IMR-90 (cell line): ENCODE measurements around the gene RNF32.

Source experiments
- RCOR1 ChIP-seq: IDR thresholded peaks from 2 replicates; pipeline ENCODE4 v1.6.1; 2012; ENCODE audit warnings: mild to moderate bottlenecking, low read length, improper control_type of control experiment; ENCODE audit not compliant: insufficient replicate concordance
- TF ChIP-seq, protein P1 (sequence below): conservative IDR thresholded peaks from 2 replicates; pipeline ENCODE4 v1.5.1; 2012; ENCODE audit warnings: mild to moderate bottlenecking, low read depth, low read length, improper control_type of control experiment

DNA sequence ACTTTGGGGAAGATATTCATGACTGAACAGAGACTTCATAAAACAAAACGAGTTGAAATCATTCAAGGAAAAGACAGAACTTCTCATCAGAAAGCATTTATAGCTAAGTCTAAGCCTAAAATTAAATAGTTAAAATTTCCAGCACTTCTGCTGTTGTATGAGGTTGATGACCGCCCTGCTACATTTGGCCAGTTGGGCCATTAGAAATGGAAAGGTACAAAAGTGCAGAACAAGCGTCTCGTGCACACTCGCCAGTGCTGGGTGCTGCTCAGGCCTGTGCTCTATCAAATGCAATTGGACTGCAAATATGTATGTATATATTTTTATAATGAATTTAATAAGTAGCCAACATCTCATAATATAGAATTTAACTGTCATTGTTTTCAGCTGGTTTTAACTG is 34.4 kb upstream of the RNF32 start:
- TF ChIP-seq RCOR1, result no peak
- TF ChIP-seq, protein P1, sequence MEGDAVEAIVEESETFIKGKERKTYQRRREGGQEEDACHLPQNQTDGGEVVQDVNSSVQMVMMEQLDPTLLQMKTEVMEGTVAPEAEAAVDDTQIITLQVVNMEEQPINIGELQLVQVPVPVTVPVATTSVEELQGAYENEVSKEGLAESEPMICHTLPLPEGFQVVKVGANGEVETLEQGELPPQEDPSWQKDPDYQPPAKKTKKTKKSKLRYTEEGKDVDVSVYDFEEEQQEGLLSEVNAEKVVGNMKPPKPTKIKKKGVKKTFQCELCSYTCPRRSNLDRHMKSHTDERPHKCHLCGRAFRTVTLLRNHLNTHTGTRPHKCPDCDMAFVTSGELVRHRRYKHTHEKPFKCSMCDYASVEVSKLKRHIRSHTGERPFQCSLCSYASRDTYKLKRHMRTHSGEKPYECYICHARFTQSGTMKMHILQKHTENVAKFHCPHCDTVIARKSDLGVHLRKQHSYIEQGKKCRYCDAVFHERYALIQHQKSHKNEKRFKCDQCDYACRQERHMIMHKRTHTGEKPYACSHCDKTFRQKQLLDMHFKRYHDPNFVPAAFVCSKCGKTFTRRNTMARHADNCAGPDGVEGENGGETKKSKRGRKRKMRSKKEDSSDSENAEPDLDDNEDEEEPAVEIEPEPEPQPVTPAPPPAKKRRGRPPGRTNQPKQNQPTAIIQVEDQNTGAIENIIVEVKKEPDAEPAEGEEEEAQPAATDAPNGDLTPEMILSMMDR, result no peak
